Measurements from ENCODE around the gene PLS1. TPM values are rescaled to one million over a fixed set of nuclear protein-coding genes. Genes with fewer than 3 reads are reported as not detected.
"Not testable (repeated sequence)": the region's sequence is repeated elsewhere in the genome, so short reads cannot be mapped to it uniquely, and the experiment has no call there.

PLS1 gene
- total RNA-seq, 2 experiments from 2014 or later, result 4.0 to 7.2 TPM

DNA sequence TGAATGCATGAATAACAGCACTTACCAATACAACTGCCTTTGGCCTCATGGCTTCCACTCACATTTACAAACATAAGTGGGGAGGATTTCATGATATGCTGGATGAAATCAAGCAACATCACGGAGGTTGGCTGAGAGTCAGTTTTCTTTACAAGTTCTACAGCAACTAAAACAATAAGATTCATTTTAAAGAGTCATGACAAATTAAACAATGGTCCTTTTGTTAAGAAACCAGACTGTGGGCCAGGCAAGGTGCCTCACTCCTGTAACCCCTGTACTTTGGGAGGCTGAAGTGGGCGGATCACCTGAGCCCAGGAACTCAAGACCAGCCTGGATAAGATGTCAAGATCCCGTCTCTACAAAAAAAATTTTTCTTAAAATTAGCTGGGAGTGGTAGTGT, 30.1 kb upstream of the PLS1 start:
- H3K27ac ChIP-seq (ENCODE audit: low read depth, low read length, poor library complexity, severe bottlenecking), result no peak overlapping the region
- TF ChIP-seq EZH2phosphoT487 (IDR thresholded peaks at IDR 0.05; ENCODE audit: borderline replicate concordance, low read depth, low read length), result no peak
- TF ChIP-seq, protein P1, sequence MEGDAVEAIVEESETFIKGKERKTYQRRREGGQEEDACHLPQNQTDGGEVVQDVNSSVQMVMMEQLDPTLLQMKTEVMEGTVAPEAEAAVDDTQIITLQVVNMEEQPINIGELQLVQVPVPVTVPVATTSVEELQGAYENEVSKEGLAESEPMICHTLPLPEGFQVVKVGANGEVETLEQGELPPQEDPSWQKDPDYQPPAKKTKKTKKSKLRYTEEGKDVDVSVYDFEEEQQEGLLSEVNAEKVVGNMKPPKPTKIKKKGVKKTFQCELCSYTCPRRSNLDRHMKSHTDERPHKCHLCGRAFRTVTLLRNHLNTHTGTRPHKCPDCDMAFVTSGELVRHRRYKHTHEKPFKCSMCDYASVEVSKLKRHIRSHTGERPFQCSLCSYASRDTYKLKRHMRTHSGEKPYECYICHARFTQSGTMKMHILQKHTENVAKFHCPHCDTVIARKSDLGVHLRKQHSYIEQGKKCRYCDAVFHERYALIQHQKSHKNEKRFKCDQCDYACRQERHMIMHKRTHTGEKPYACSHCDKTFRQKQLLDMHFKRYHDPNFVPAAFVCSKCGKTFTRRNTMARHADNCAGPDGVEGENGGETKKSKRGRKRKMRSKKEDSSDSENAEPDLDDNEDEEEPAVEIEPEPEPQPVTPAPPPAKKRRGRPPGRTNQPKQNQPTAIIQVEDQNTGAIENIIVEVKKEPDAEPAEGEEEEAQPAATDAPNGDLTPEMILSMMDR (conservative IDR thresholded peaks at IDR 0.05; ENCODE audit: low read length), result no peak
- no peaks in the 10 kb centered on the region for H3K4me1 ChIP-seq (ENCODE audit: insufficient read depth, low read length, poor library complexity, severe bottlenecking)
- no peaks in the 10 kb centered on the region for H3K9me2 ChIP-seq (ENCODE audit: insufficient read depth, low read length)
- ChIA-PET POLR2A (interaction anchor here (0.6 to 0.7 kb wide), 5 partner anchors 8 to 188 kb away, joined by 3 to 6 read pairs (median 4); no protein-coding TSS in a partner anchor), CTCF (ENCODE audit: unreplicated experiment) (no interaction called here)
- BruUV-seq (replicated peaks), result no TSS peak
- H3K36me3 ChIP-seq (ENCODE audit: insufficient read depth, low read length), result peaks cover 87% of the 10 kb centered on the region
- no peak for DNase-seq (ENCODE audit: low spot score)
- H3K4me3 ChIP-seq (ENCODE audit: low read depth, low read length, poor library complexity, severe bottlenecking), result no peak overlapping the region
- H3K9me3 ChIP-seq (ENCODE audit: low read length), result no peaks in the 10 kb centered on the region
- H2AFZ ChIP-seq (ENCODE audit: low read length), result no peak overlapping the region
- H3K4me2 ChIP-seq (ENCODE audit: low read length), result no peak overlapping the region
- peaks cover 30% of the 10 kb centered on the region; the same call in 1 of the 2 replicates for H3K79me2 ChIP-seq (ENCODE audit: insufficient read depth, low read depth, low read length)
- intact Hi-C loops (cut with micrococcal nuclease; ENCODE audit: unreplicated experiment), result no loop called here
- H4K20me1 ChIP-seq (ENCODE audit: insufficient read depth, low read length), result no peaks in the 10 kb centered on the region

DNA sequence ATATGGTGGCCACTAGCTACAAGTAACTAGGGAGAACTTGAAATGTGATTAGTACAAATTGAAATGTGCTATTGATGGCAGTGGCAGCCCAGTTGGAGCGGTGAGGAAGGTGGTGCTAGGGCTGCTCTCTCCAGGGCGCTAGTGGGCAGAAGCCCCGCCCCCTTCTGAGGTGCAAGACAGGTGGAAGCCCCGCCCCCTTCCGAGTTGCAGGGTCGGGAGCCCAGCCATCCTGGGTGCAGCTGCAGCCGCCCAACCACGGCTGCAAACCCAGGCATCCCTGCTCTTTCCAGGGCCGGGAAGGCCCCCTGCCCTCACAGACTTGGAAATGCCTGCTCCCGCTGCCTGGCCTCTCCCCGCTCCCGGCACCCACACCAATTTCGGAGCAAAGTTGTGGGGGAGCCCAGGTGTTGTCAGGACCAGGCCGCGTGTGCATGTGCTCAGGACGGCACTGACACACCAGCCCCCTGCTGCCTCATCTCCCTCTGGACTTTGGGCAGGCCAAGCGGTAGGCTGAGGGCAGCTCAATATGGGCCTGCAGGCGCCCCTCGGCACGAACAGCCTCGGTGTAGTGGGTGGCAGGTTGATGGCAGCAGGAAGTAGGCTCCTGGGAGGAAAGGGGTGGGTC, 27.7 kb upstream of the PLS1 start:
- Histone ChIP-seq H3K9me3 (ENCODE audit: low read length) (no peaks in the 10 kb centered on the region), H4K20me1 (ENCODE audit: insufficient read depth, low read length) (no peaks in the 10 kb centered on the region), H3K79me2 (ENCODE audit: insufficient read depth, low read depth, low read length) (peaks cover 47% of the 10 kb centered on the region), H2AFZ (ENCODE audit: low read length) (no peak overlapping the region), H3K4me1 (ENCODE audit: insufficient read depth, low read length, poor library complexity, severe bottlenecking) (no peaks in the 10 kb centered on the region), H3K9me2 (ENCODE audit: insufficient read depth, low read length) (no peaks in the 10 kb centered on the region), H3K27ac (ENCODE audit: low read depth, low read length, poor library complexity, severe bottlenecking) (no peak overlapping the region), H3K36me3 (ENCODE audit: insufficient read depth, low read length) (peaks cover 82% of the 10 kb centered on the region), H3K4me2 (ENCODE audit: low read length) (no peak overlapping the region), H3K4me3 (ENCODE audit: low read depth, low read length, poor library complexity, severe bottlenecking) (no peak overlapping the region)
- POLR2A ChIA-PET, result no interaction called here
- BruUV-seq (replicated peaks), result no TSS peak
- CTCF ChIA-PET (ENCODE audit: unreplicated experiment), result no interaction called here
- TF ChIP-seq, protein P1 (conservative IDR thresholded peaks at IDR 0.05; ENCODE audit: low read length), result no peak
- TF ChIP-seq EZH2phosphoT487 (IDR thresholded peaks at IDR 0.05; ENCODE audit: borderline replicate concordance, low read depth, low read length), result no peak
- DNase-seq (ENCODE audit: low spot score), result no peak
- intact Hi-C loops (cut with micrococcal nuclease; ENCODE audit: unreplicated experiment), result no loop called here

DNA sequence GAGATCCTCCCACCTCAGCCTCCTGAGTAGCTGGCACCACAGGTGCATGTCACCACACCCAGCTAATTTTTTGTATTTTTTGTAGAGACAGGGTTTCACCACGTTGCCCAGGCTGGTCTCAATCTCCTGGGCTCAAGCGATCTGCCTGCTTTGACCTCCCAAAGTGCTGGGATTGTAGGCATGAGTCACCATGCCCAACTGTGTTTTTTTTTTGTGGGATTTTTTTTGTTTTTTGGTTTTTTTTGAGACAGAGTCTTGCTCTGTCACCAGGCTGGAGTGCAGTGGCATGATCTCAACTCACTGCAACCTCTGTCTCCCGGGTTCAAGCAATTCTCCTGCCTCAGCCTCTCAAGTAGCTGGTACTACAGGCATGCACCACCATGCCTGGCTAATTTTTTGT, 26.8 kb upstream of the PLS1 start:
- POLR2A ChIA-PET, result interaction anchor here (1.2 kb wide), 1 partner anchor 10 kb away, joined by 3 read pairs; no protein-coding TSS in a partner anchor
- H3K9me2 ChIP-seq (ENCODE audit: insufficient read depth, low read length); H3K4me1 ChIP-seq (ENCODE audit: insufficient read depth, low read length, poor library complexity, severe bottlenecking); H2AFZ ChIP-seq (ENCODE audit: low read length); CTCF ChIA-PET (ENCODE audit: unreplicated experiment); H3K4me2 ChIP-seq (ENCODE audit: low read length); BruUV-seq (replicated peaks); H3K9me3 ChIP-seq (ENCODE audit: low read length); DNase-seq (ENCODE audit: low spot score); H4K20me1 ChIP-seq (ENCODE audit: insufficient read depth, low read length); H3K27ac ChIP-seq (ENCODE audit: low read depth, low read length, poor library complexity, severe bottlenecking); intact Hi-C loops (cut with micrococcal nuclease; ENCODE audit: unreplicated experiment); H3K4me3 ChIP-seq (ENCODE audit: low read depth, low read length, poor library complexity, severe bottlenecking): not testable (repeated sequence)
- H3K36me3 ChIP-seq (ENCODE audit: insufficient read depth, low read length), result peaks cover 82% of the 10 kb centered on the region
- H3K79me2 ChIP-seq (ENCODE audit: insufficient read depth, low read depth, low read length), result peaks cover 56% of the 10 kb centered on the region

DNA sequence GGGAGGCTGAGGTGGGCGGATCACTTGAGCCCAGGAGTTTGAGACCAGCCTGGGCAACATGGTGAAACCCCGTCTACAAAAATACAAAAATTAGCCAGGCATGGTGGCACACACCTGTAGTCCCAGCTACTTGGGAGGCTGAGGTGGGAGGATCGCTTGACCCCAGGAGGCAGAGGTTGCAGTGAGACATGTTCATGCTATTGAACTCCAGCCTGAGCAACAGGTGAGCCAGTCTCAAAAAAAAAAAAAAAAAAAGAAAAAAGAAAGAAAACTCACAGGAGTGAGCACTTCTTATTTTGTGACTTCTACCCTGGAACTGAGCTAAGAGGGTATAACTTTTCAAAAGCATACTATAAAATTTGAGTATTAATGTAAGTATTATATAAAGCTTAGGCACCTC, 22.0 kb upstream of the PLS1 start:
- peaks cover 57% of the 10 kb centered on the region for H3K36me3 ChIP-seq (ENCODE audit: insufficient read depth, low read length)
- H3K4me1 ChIP-seq (ENCODE audit: insufficient read depth, low read length, poor library complexity, severe bottlenecking), result peaks cover 31% of the 10 kb centered on the region
- CTCF ChIA-PET (ENCODE audit: unreplicated experiment); H3K4me3 ChIP-seq (ENCODE audit: low read depth, low read length, poor library complexity, severe bottlenecking); intact Hi-C loops (cut with micrococcal nuclease; ENCODE audit: unreplicated experiment); H2AFZ ChIP-seq (ENCODE audit: low read length); H3K27ac ChIP-seq (ENCODE audit: low read depth, low read length, poor library complexity, severe bottlenecking); H3K9me2 ChIP-seq (ENCODE audit: insufficient read depth, low read length); H3K9me3 ChIP-seq (ENCODE audit: low read length); BruUV-seq (replicated peaks); DNase-seq (ENCODE audit: low spot score); H3K4me2 ChIP-seq (ENCODE audit: low read length): not testable (repeated sequence)
- H4K20me1 ChIP-seq (ENCODE audit: insufficient read depth, low read length), result peaks cover 15% of the 10 kb centered on the region; the same call in 1 of the 2 replicates
- H3K79me2 ChIP-seq (ENCODE audit: insufficient read depth, low read depth, low read length), result peaks cover 80% of the 10 kb centered on the region
- POLR2A ChIA-PET, result interaction anchor here (0.7 to 1.2 kb wide), 4 partner anchors 10 to 550 kb away, joined by 3 to 4 read pairs (median 4); partner anchors contain the start of gene U2SURP

All from OCI-LY7 (cell line).